ENCODE results near the gene SNX11. TPM values are rescaled to one million over a fixed set of nuclear protein-coding genes. Genes with fewer than 3 reads are reported as not detected.

The SNX11 gene
- total and polyA plus RNA-seq, 9 of the 15 experiments (the other 6 are each of a cell fraction or from before 2014, with no cell fraction given), result 12.4 to 24.0 (median 16.8) TPM

DNA sequence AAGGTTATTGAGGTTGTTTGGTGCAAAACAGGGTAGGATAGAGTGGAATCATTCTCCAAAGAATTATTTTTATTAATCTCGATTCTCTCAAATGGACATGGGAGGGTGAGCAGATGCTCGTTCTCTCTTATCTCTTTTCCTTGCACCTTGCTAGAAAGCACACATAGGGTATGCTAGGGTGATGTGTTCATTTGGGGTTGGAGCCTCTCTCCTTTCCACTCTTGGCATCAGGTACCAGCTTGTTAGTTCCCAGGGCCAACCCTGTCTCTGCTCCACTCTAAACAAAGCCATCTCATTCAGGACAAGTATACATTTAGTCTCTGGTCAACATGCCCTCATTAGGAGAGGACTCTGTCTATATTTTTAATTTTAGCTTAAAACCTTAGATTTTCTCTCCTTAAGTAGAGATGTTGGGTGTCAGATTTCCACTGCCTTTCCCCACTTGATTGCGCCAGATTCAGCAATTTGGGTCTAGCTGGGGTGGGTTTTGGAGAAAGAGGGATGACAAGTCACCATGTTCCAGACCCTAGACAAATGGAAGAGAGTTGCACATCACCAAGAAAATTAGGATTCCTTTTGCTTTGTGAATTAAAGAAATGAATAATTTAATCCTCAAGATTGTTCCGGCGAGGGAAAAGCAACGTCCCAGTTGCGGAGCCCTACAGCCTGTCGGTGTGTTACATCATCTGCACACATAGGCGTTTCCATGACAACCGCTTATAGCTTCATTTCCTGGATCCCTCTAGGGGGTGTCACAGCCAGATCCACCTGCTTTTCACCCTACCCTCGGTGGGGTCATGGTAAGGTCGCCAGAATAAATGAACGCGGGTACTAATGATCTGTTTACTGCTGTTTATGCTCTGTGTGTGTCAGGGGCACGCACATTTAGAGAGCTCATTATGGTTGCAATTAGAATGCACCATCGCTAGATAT lies 41.6 kb downstream of the SNX11 start (continued):
- TF ChIP-seq ZNF274 (IDR thresholded peaks at IDR 0.05; ENCODE audit: borderline replicate concordance, low read depth, low read length), result no peak
- no peak for TF ChIP-seq GABPB1 (CRISPR knock-in tag; IDR thresholded peaks at IDR 0.05)
- no peak for TF ChIP-seq BHLHE40 (IDR thresholded peaks at IDR 0.05; ENCODE audit: low read length)
- no peak for TF ChIP-seq KAT7 (CRISPR knock-in tag; IDR thresholded peaks at IDR 0.05; ENCODE audit: borderline replicate concordance)
- TF ChIP-seq IRF2 (CRISPR knock-in tag; IDR thresholded peaks at IDR 0.05), result no peak
- no peak for TF ChIP-seq FOXA1 (IDR thresholded peaks at IDR 0.05; ENCODE audit: borderline replicate concordance)
- TF ChIP-seq HOXB6 (CRISPR knock-in tag; IDR thresholded peaks at IDR 0.05; ENCODE audit: borderline replicate concordance), result no peak
- TF ChIP-seq, protein P1, sequence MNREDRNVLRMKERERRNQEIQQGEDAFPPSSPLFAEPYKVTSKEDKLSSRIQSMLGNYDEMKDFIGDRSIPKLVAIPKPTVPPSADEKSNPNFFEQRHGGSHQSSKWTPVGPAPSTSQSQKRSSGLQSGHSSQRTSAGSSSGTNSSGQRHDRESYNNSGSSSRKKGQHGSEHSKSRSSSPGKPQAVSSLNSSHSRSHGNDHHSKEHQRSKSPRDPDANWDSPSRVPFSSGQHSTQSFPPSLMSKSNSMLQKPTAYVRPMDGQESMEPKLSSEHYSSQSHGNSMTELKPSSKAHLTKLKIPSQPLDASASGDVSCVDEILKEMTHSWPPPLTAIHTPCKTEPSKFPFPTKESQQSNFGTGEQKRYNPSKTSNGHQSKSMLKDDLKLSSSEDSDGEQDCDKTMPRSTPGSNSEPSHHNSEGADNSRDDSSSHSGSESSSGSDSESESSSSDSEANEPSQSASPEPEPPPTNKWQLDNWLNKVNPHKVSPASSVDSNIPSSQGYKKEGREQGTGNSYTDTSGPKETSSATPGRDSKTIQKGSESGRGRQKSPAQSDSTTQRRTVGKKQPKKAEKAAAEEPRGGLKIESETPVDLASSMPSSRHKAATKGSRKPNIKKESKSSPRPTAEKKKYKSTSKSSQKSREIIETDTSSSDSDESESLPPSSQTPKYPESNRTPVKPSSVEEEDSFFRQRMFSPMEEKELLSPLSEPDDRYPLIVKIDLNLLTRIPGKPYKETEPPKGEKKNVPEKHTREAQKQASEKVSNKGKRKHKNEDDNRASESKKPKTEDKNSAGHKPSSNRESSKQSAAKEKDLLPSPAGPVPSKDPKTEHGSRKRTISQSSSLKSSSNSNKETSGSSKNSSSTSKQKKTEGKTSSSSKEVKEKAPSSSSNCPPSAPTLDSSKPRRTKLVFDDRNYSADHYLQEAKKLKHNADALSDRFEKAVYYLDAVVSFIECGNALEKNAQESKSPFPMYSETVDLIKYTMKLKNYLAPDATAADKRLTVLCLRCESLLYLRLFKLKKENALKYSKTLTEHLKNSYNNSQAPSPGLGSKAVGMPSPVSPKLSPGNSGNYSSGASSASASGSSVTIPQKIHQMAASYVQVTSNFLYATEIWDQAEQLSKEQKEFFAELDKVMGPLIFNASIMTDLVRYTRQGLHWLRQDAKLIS (CRISPR knock-in tag; IDR thresholded peaks at IDR 0.05), result no peak
- no peak for TF ChIP-seq FOSL1 (tag; conservative IDR thresholded peaks at IDR 0.05)
- TF ChIP-seq RBM34 (IDR thresholded peaks at IDR 0.05; ENCODE audit: borderline replicate concordance, insufficient read depth, low read length), result no peak
- no peak for TF ChIP-seq TAF9B (IDR thresholded peaks at IDR 0.05; ENCODE audit: partially characterized antibody)
- TF ChIP-seq PTRF (tag; IDR thresholded peaks at IDR 0.05), result no peak
- no peak for TF ChIP-seq CHD4 (IDR thresholded peaks at IDR 0.05; ENCODE audit: insufficient read depth, insufficient replicate concordance, low read depth, low read length, poor library complexity, severe bottlenecking)
- no peak for TF ChIP-seq HNRNPLL (IDR thresholded peaks at IDR 0.05; ENCODE audit: low read depth, low read length, poor library complexity, severe bottlenecking)
- TF ChIP-seq KLF6 (CRISPR knock-in tag; IDR thresholded peaks at IDR 0.05; ENCODE audit: borderline replicate concordance), result no peak
- TF ChIP-seq ZC3H11A (IDR thresholded peaks at IDR 0.05; ENCODE audit: low read depth, low read length), result no peak
- no peak for TF ChIP-seq ZNF347 (CRISPR knock-in tag; IDR thresholded peaks at IDR 0.05; ENCODE audit: low read depth)
- TF ChIP-seq, protein P2, sequence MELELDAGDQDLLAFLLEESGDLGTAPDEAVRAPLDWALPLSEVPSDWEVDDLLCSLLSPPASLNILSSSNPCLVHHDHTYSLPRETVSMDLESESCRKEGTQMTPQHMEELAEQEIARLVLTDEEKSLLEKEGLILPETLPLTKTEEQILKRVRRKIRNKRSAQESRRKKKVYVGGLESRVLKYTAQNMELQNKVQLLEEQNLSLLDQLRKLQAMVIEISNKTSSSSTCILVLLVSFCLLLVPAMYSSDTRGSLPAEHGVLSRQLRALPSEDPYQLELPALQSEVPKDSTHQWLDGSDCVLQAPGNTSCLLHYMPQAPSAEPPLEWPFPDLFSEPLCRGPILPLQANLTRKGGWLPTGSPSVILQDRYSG (tag; conservative IDR thresholded peaks at IDR 0.05; ENCODE audit: low read depth), result no peak
- TF ChIP-seq ZNF436 (CRISPR knock-in tag; IDR thresholded peaks at IDR 0.05), result no peak

Measured in K562 (cell line).